ENCODE measurements around the gene SPRED1.

The SPRED1 gene

DNA sequence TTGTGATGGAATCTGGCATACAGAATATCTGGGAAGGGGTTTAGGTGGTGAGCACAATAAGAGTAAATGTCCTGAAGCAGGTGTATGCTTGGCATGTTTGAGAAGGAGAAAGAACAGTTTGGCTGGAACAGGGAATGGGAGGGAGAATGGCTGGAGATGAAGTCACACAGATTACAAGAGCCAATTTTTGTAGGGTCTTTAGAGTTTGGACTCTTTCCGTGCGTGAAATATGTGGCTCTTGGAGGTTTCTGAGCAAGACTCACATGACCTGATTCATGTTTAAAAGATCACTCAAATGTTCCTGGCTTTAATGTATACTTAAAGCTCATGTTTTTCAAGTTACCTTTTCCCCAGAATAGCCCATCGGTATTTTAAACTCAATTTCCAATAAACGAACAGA is 32.8 kb downstream of the SPRED1 start:
- DNase-seq: no peak

DNA sequence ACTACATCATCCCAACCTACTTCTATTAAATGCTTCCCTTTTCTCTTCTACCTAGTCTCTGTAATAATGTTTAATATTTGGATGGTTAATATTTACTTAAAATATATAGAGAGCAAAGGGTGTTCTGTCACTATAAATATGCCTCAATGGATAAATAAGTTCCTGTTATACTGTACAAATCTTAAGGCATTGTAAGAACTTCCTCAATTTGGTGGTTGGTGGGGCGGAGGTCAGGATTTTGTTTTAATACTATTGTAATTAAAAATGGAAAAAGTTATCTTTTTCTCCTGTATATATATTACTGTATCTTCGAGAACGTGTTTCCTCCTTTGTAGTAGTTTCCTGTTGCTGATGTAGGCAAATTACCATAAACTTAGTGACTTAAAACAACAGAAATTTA is 41.5 kb downstream of the SPRED1 start:
- no peak for DNase-seq

- no peak for DNase-seq
Measured at GRCh38 chr15:38297623-38298388, 45.2 kb downstream of the SPRED1 start.

DNA sequence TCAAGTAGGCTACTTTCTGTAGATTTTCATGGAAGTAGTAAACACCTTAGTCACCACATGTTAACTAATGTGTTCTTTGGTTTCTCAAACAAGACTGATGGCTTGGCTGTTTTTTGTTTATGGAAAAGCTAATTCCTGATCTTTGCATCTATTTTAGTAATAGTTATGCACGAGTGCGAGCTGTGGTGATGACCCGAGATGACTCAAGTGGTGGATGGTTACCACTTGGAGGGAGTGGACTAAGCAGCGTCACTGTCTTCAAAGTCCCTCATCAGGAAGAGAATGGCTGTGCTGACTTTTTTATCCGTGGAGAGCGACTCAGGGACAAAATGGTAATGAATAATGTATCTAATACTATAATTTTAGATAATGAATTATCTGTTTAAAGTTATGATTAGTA is 46.6 kb downstream of the SPRED1 start:
- DNase-seq: no peak

DNA sequence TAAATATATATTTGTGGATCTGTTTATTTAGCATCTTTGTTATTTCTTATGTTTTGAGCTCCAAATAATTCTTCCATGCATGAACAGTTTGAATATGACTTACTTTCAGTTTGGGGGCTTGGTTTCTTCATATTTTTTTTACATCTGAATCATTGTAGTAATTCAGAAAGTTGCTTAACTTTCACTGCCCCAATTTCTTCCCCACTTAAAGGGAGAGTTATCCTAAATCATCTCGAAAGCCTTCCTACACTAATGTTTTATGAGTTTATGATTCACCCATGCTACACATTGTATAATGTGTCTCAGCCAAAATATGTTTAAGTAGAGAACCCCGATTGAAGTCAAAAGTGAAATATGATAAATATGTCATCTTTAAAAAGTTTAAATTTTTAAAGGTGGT is 47.8 kb downstream of the SPRED1 start:
- no peak for DNase-seq

DNA sequence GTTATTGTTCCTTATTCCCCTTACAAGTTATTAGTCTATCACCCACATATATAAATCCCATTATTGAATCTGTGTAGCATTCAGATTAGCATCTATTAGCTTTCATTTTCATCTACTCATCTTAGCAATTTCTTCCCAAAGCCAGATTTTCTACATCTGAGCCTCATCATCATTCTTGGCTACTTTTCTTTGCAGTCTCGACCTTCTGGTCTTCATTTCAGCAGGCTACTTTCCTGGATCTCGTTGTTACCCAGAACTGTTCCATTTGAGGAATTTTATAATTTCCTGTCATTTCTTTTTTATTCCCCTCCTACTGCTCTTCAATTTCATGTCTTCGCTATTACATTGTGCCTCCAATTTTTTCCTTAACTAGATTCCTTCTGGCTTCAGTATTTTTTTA is 51.8 kb downstream of the SPRED1 start:
- DNase-seq: no peak

GRCh38 chr15:38307251-38307650 is 54.6 kb downstream of the SPRED1 start:
- no peak for DNase-seq

DNA sequence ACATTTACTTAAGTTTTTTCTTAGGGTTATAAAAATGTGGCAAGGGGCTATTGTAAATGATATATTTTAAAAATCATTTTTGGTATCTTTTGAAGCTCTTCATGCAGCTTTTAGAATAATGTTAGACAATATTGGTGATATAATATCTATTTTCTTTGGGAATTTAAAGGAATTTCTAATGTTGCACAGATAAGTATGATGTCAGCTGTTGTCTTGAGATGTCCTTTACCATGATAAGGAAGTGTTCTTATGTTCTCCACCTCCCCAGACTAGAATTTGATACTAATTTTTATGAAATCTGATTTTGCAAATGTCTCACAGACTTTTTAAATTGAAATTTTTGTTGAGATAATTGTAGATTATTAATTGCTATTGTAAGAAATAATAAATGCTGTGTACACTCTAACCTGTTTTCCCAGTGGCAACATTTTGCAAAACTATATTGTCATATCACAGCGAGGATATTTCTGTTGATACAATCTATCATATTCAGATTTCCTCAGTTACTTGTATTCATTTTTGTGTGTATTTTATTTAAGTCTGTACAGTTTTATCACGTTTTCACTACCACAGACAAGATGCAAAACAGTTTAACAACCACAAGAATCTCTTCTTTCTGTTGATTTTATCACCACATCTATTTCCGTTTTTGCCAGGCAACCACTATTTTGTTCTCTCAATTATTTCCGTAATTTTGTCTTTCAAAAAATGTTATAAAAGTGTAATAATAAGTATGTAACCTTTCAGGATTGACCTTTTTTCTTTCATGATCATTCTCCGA is 55.4 kb downstream of the SPRED1 start:
- DNase-seq: no peak

DNA sequence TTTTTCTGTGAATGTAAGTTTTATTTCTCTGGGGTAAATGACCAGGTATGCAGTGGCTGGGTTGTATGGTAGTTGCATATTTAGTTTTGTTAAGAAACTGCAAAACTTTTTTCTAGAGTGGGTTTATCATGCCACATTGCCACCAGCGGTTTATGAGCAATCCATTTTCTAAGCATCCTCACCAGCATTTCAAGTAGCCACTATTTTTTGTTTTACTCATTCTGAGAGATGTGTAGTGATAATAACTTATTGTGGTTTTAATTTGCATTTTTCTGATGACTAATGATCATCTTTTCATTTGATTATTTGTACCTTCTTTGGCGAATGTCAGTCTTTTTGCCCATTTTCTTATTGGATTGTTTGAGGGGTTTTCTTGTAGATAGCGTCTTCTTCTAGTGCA is 56.2 kb downstream of the SPRED1 start:
- DNase-seq: no peak

DNA sequence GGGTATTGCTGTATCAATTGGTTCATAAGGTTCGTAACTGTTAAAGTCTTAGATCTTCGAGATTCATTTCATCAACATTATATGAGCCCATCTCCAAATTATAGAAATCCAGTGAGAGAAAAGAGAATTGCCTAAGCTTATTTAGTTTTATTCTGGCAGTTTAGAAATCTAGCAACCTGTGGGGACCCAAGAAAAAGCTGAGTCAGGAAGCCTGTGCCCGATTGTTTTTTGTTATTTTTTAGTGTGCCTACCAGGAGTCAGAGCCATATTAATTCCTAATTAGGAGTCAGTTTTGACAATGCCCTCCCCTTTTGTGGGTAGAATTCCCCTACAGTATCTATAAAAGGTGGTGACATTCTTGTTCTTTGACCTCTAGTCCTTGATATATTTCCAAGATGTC is 59.6 kb downstream of the SPRED1 start:
- DNase-seq: no peak

DNA sequence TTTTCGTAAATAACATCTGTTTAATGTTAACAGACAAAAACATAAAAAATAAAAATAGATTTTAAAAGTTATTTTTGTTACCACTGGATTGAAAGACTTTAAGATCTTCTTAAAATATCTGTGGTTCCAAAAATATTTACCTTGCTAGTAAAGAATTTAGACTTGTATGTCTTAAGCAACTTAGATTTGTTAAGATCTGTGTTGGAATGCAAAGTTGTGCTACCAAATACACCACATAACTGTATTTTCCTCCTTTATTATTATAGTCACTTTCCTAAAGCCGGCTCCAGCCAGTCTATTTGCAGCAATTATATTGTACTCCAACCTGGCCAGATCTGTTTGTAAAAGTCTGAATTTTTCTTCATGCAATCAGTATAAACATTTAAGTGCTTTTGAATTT is 63.7 kb downstream of the SPRED1 start:
- no peak for DNase-seq

DNA sequence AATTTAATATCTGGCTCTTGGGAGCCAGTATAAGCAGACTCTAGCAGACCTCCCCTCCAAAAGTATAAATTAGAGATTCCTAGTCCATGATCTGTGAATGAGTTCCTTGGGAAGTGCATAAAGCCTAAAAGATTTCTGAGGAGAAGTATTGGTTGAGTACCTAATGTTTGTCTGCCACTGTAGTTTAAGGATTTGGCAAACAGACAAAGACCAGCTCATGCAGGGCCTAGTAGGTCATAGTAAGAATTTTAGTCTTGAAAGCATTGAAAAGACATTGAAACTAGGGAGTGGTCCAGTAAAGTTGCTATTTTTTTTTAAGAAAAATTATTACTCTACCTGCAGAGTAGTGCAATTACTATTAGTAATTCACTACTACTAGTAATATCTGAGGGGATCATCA is 67.5 kb downstream of the SPRED1 start:
- no peak for DNase-seq

DNA sequence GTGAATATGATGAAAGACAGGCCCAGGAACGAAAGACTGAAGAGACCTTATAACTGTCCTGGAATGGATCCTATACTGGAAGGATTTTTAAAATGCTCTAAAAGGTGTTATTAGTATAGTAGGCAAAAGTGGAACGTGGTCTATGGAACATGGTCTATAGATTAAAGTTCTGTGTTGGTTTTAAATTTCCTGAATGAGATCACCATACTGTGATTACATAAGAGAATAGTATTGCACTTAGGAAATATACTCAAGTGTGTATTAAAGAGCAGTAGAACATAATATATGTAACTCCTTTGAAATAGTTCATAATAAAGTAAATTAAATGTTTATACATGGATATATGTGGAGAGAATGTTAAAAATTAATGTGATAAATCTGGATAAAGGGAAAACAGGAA is 68.2 kb downstream of the SPRED1 start:
- DNase-seq: no peak

- DNase-seq: no peak
Measured at GRCh38 chr15:38323895-38324294, 71.3 kb downstream of the SPRED1 start.

- no peak for DNase-seq
Measured at GRCh38 chr15:38324939-38325647, 72.5 kb downstream of the SPRED1 start.

- DNase-seq: no peak
Measured at GRCh38 chr15:38325648-38325990, 73.0 kb downstream of the SPRED1 start.

DNA sequence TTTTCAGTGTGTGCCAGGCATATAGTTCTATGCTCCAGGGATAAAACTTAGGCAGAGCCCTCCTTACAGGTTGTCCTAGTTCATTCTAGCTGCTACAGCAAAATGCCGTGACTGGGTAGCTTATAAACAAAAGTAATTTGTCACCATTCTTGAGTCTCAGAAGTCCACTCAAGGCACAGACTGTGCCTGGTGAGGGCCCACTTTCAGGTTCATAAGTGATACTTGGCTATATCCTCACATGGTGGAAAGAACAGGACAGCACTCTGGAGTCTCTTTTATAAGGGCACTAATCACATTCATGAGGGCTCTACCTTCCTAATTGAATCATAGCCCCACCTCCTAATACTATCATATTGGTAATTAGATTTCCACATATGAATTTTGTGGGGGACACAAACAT is 80.1 kb downstream of the SPRED1 start:
- no peak for DNase-seq

GRCh38 chr15:38335116-38335515 is 82.5 kb downstream of the SPRED1 start:
- DNase-seq: no peak

- DNase-seq: no peak
Measured at GRCh38 chr15:38344351-38344750, 91.7 kb downstream of the SPRED1 start.

DNA sequence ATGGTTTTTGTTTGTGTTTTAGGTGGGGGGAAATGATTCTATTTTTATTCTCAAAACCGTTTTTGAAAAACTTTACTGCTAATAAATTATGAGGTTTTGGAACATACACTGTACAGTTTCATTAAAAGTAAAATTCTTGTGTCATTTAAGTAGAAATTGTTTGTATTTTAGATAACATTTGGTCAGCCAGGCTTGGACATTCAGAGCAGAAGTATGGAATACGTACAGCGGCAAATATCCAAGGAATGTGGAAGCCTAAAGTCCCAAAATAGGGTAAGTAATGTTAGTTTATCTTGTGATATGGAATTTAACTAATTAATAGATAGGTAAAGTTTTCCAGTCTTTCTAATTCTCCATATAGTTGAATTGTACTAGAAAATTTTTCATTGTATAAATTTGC is 96.6 kb downstream of the SPRED1 start:
- DNase-seq: no peak

- no peak for DNase-seq
Measured at GRCh38 chr15:38351466-38351865, 98.8 kb downstream of the SPRED1 start.

- DNase-seq: peak; percentile 30
Measured at GRCh38 chr15:38354315-38354929, 101.8 kb downstream of the SPRED1 start.

- DNase-seq: no peak
Measured at GRCh38 chr15:38362355-38362754, 109.7 kb downstream of the SPRED1 start.

DNA sequence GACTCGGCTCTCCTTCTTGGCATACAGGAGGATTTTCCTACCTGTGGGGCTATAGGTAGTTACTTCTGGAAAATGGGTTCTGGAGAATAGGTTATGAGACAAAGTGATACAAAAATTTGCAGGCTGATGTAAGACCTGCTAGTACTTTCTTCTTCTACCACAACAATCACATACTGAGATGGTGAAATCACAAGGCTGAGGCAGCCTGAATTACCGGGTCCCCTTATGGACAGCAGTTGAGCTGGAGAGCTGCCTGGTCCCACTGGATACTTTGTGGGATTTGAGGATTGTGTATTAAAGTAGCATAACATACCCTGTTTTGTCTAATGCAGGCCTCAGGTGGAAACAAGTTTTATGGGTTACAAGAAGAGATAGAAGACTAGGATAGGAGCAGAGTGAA is 114.8 kb downstream of the SPRED1 start:
- DNase-seq: no peak
